NK-92 (cell line): Measurements from ENCODE around the gene SMIM20.

Experiments
- DNase-seq: peaks from one replicate; lab custom pipeline; 2025; ENCODE audit not compliant: unreplicated experiment; lab: John Stamatoyannopoulos, UW

SMIM20 gene

GRCh38 chr4:25925486-25926201 lies 11.6 kb downstream of the SMIM20 start:
- DNase-seq: no peak

- no peak for DNase-seq
Observed at GRCh38 chr4:25926462-25926861, 12.4 kb downstream of the SMIM20 start.

GRCh38 chr4:25927361-25928195 lies 13.6 kb downstream of the SMIM20 start:
- DNase-seq: no peak

- DNase-seq: no peak
Observed at GRCh38 chr4:25928379-25929297, 14.6 kb downstream of the SMIM20 start.

- no peak for DNase-seq
Observed at GRCh38 chr4:25929298-25929686, 15.3 kb downstream of the SMIM20 start.

GRCh38 chr4:25930731-25931354 lies 16.8 kb downstream of the SMIM20 start:
- no peak for DNase-seq

GRCh38 chr4:25936696-25937095 lies 22.7 kb downstream of the SMIM20 start:
- no peak for DNase-seq

GRCh38 chr4:25937801-25938200 lies 23.8 kb downstream of the SMIM20 start:
- DNase-seq: no peak

GRCh38 chr4:25938366-25938765 lies 24.3 kb downstream of the SMIM20 start:
- DNase-seq: no peak

- DNase-seq: no peak
Observed at GRCh38 chr4:25938787-25939186, 24.8 kb downstream of the SMIM20 start.

GRCh38 chr4:25939330-25939729 lies 25.3 kb downstream of the SMIM20 start:
- DNase-seq: no peak

GRCh38 chr4:25941457-25942221 lies 27.6 kb downstream of the SMIM20 start:
- DNase-seq: no peak

GRCh38 chr4:25943312-25943711 lies 29.3 kb downstream of the SMIM20 start:
- DNase-seq: no peak

GRCh38 chr4:25943805-25944204 lies 29.8 kb downstream of the SMIM20 start:
- no peak for DNase-seq

- no peak for DNase-seq
Observed at GRCh38 chr4:25948051-25948450, 34.0 kb downstream of the SMIM20 start.

- no peak for DNase-seq
Observed at GRCh38 chr4:25949173-25949748, 35.2 kb downstream of the SMIM20 start.

- no peak for DNase-seq
Observed at GRCh38 chr4:25949994-25950393, 36.0 kb downstream of the SMIM20 start.

GRCh38 chr4:25950461-25951389 lies 36.7 kb downstream of the SMIM20 start:
- DNase-seq: no peak
